ENCODE results near the gene LTBP1. TPM values are rescaled to one million over a fixed set of nuclear protein-coding genes. Genes with fewer than 3 reads are reported as not detected.

Gene LTBP1
- total and polyA plus RNA-seq, 4 donors = 107 to 573 (median 545) TPM

- H3K27ac ChIP-seq (ENCODE audit: low read depth in 1 of 2, low read length in 2 of 2) = peak overlapping the region; percentile 52 to 65
- 38 to 40% methylated on average over 9 of the region's 9 CpGs for WGBS, 2 donors
- H3K9me3 ChIP-seq (ENCODE audit: control insufficient read depth, low read length) = no peaks in the 10 kb centered on the region
- no peak for DNase-seq
- H3K27me3 ChIP-seq (ENCODE audit: control insufficient read depth in 1 of 2, insufficient read depth in 2 of 2, low read length in 1 of 2) = no peaks in the 10 kb centered on the region
- peak; percentile 52 for ATAC-seq (ENCODE audit: low FRiP score)
- H3K4me3 ChIP-seq (ENCODE audit: low read length in 2 of 2) = no peak overlapping the region
- intact Hi-C loops (cut with DNase I) = no loop called here
- H3K4me1 ChIP-seq (ENCODE audit: control insufficient read depth in 1 of 2, insufficient read depth in 2 of 2, low read length in 2 of 2) = peaks cover 6 to 11% of the 10 kb centered on the region in 2 donors
- H3K36me3 ChIP-seq (ENCODE audit: control insufficient read depth in 1 of 2, insufficient read depth in 2 of 2, low read length in 1 of 2) = no peaks in the 10 kb centered on the region
Observed at GRCh38 chr2:33202641-33203522, 256.1 kb downstream of the LTBP1 start.

GRCh38 chr2:33204945-33205344, 258.2 kb downstream of the LTBP1 start:
- Histone ChIP-seq H3K27ac (ENCODE audit: low read depth in 1 of 2, low read length in 2 of 2) (no peak overlapping the region), H3K9me3 (ENCODE audit: control insufficient read depth, low read length) (no peaks in the 10 kb centered on the region), H3K4me3 (ENCODE audit: low read length in 2 of 2) (no peak overlapping the region), H3K4me1 (ENCODE audit: control insufficient read depth in 1 of 2, insufficient read depth in 2 of 2, low read length in 2 of 2) (peaks cover 6 to 15% of the 10 kb centered on the region in 2 donors), H3K36me3 (ENCODE audit: control insufficient read depth in 1 of 2, insufficient read depth in 2 of 2, low read length in 1 of 2) (no peaks in the 10 kb centered on the region), H3K27me3 (ENCODE audit: control insufficient read depth in 1 of 2, insufficient read depth in 2 of 2, low read length in 1 of 2) (no peaks in the 10 kb centered on the region)
- intact Hi-C loops (cut with DNase I) = no loop called here
- no peak for DNase-seq
- 86 to 88% methylated on average over 2 of the region's 2 CpGs for WGBS, 2 donors
- no peak for ATAC-seq (ENCODE audit: low FRiP score)

- no peak for ATAC-seq (ENCODE audit: low FRiP score)
- intact Hi-C loops (cut with DNase I) = no loop called here
- Histone ChIP-seq H3K4me1 (ENCODE audit: control insufficient read depth in 1 of 2, insufficient read depth in 2 of 2, low read length in 2 of 2) (peaks cover 6 to 16% of the 10 kb centered on the region in 2 donors), H3K27me3 (ENCODE audit: control insufficient read depth in 1 of 2, insufficient read depth in 2 of 2, low read length in 1 of 2) (no peaks in the 10 kb centered on the region), H3K36me3 (ENCODE audit: control insufficient read depth in 1 of 2, insufficient read depth in 2 of 2, low read length in 1 of 2) (no peaks in the 10 kb centered on the region), H3K27ac (ENCODE audit: low read depth in 1 of 2, low read length in 2 of 2) (peak overlapping the region in 1 of 2 donors; percentile 37), H3K9me3 (ENCODE audit: control insufficient read depth, low read length) (no peaks in the 10 kb centered on the region), H3K4me3 (ENCODE audit: low read length in 2 of 2) (no peak overlapping the region)
- WGBS, 2 donors = 55 to 62% methylated on average over 1 of the region's 1 CpG
- no peak for DNase-seq
Observed at GRCh38 chr2:33205693-33206434, 259.1 kb downstream of the LTBP1 start.

DNA sequence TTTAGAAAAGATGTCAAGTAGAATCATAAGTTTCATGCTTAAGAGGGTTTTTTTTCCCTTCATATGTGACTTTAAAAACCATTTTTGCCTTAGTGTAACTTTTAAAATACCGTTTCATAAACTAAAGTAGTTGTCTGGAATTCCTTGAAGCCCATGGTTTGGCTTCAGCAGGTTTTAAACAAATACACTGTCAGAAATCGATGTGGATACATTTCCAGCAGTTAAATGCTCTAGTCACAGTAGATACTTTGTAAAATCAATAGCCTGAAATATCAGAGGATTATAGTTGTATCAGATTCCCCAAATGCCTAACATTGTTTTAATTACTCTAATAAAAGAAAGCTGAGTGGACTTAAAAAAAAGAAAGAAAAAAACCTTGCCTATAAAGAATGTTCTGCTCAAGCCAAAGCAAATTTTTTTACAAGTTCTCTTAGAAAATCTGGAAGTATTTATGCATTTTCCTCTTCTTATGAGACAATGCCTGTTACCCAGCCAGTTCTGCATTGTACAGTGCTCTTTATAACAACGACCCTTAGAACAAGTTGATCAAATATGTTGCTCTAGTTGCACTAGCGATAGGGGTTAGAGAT, 260.5 kb downstream of the LTBP1 start:
- H3K27ac ChIP-seq (ENCODE audit: low read depth in 1 of 2, low read length in 2 of 2) = peak overlapping the region in 1 of 2 donors; percentile 73
- peaks cover 6 to 16% of the 10 kb centered on the region in 2 donors for H3K4me1 ChIP-seq (ENCODE audit: control insufficient read depth in 1 of 2, insufficient read depth in 2 of 2, low read length in 2 of 2)
- H3K9me3 ChIP-seq (ENCODE audit: control insufficient read depth, low read length) = no peaks in the 10 kb centered on the region
- no peak overlapping the region for H3K4me3 ChIP-seq (ENCODE audit: low read length in 2 of 2)
- WGBS, 2 donors = 4 to 6% methylated on average over 4 of the region's 4 CpGs
- intact Hi-C loops (cut with DNase I) = no loop called here
- DNase-seq (no peak), ATAC-seq (ENCODE audit: low FRiP score) (no peak)
- H3K27me3 ChIP-seq (ENCODE audit: control insufficient read depth in 1 of 2, insufficient read depth in 2 of 2, low read length in 1 of 2) = no peaks in the 10 kb centered on the region
- no peaks in the 10 kb centered on the region for H3K36me3 ChIP-seq (ENCODE audit: control insufficient read depth in 1 of 2, insufficient read depth in 2 of 2, low read length in 1 of 2)

- Histone ChIP-seq H3K4me3 (ENCODE audit: low read length in 2 of 2) (no peak overlapping the region), H3K4me1 (ENCODE audit: control insufficient read depth in 1 of 2, insufficient read depth in 2 of 2, low read length in 2 of 2) (peaks cover 6 to 11% of the 10 kb centered on the region in 2 donors), H3K27ac (ENCODE audit: low read depth in 1 of 2, low read length in 2 of 2) (peak overlapping the region; percentile 73 to 80), H3K27me3 (ENCODE audit: control insufficient read depth in 1 of 2, insufficient read depth in 2 of 2, low read length in 1 of 2) (no peaks in the 10 kb centered on the region), H3K9me3 (ENCODE audit: control insufficient read depth, low read length) (no peaks in the 10 kb centered on the region), H3K36me3 (ENCODE audit: control insufficient read depth in 1 of 2, insufficient read depth in 2 of 2, low read length in 1 of 2) (no peaks in the 10 kb centered on the region)
- ATAC-seq (ENCODE audit: low FRiP score) = no peak
- no peak for DNase-seq
- intact Hi-C loops (cut with DNase I) = no loop called here
- WGBS, 2 donors = 88 to 93% methylated on average over 3 of the region's 3 CpGs
Observed at GRCh38 chr2:33208400-33208799, 261.6 kb downstream of the LTBP1 start.

- H3K27me3 ChIP-seq (ENCODE audit: control insufficient read depth in 1 of 2, insufficient read depth in 2 of 2, low read length in 1 of 2) = no peaks in the 10 kb centered on the region
- ATAC-seq (ENCODE audit: low FRiP score) (no peak), DNase-seq (no peak)
- no peak overlapping the region for H3K4me3 ChIP-seq (ENCODE audit: low read length in 2 of 2)
- 0 to 5% methylated on average over 1 of the region's 1 CpG for WGBS, 2 donors
- no peaks in the 10 kb centered on the region for H3K36me3 ChIP-seq (ENCODE audit: control insufficient read depth in 1 of 2, insufficient read depth in 2 of 2, low read length in 1 of 2)
- intact Hi-C loops (cut with DNase I) = loop anchor here (2.0 to 10.0 kb wide), 6 partner anchors 63 to 145 kb away; no protein-coding TSS in a partner anchor
- H3K4me1 ChIP-seq (ENCODE audit: control insufficient read depth in 1 of 2, insufficient read depth in 2 of 2, low read length in 2 of 2) = peaks cover 9 to 21% of the 10 kb centered on the region in 2 donors
- H3K9me3 ChIP-seq (ENCODE audit: control insufficient read depth, low read length) = no peaks in the 10 kb centered on the region
- peak overlapping the region; percentile 30 to 86 for H3K27ac ChIP-seq (ENCODE audit: low read depth in 1 of 2, low read length in 2 of 2)
Observed at GRCh38 chr2:33209976-33210375, 263.2 kb downstream of the LTBP1 start.

GRCh38 chr2:33210626-33211025, 263.9 kb downstream of the LTBP1 start:
- intact Hi-C loops (cut with DNase I) = loop anchor here (2.0 to 10.0 kb wide), 6 partner anchors 63 to 146 kb away; no protein-coding TSS in a partner anchor
- DNase-seq (peak; percentile 82 to 84), ATAC-seq (ENCODE audit: low FRiP score) (peak; percentile 78)
- Histone ChIP-seq H3K36me3 (ENCODE audit: control insufficient read depth in 1 of 2, insufficient read depth in 2 of 2, low read length in 1 of 2) (no peaks in the 10 kb centered on the region), H3K27me3 (ENCODE audit: control insufficient read depth in 1 of 2, insufficient read depth in 2 of 2, low read length in 1 of 2) (no peaks in the 10 kb centered on the region), H3K4me3 (ENCODE audit: low read length in 2 of 2) (no peak overlapping the region), H3K9me3 (ENCODE audit: control insufficient read depth, low read length) (no peaks in the 10 kb centered on the region), H3K27ac (ENCODE audit: low read depth in 1 of 2, low read length in 2 of 2) (peak overlapping the region in 1 of 2 donors; percentile 37), H3K4me1 (ENCODE audit: control insufficient read depth in 1 of 2, insufficient read depth in 2 of 2, low read length in 2 of 2) (peaks cover 12 to 21% of the 10 kb centered on the region in 2 donors)
- WGBS, 2 donors = 0 to 4% methylated on average over 3 of the region's 3 CpGs

GRCh38 chr2:33212151-33212550, 265.4 kb downstream of the LTBP1 start:
- H3K4me1 ChIP-seq (ENCODE audit: control insufficient read depth in 1 of 2, insufficient read depth in 2 of 2, low read length in 2 of 2) = peaks cover 15 to 31% of the 10 kb centered on the region in 2 donors
- intact Hi-C loops (cut with DNase I) = loop anchor here (5.0 to 10.0 kb wide), 5 partner anchors 65 to 147 kb away; no protein-coding TSS in a partner anchor
- no peaks in the 10 kb centered on the region for H3K36me3 ChIP-seq (ENCODE audit: control insufficient read depth in 1 of 2, insufficient read depth in 2 of 2, low read length in 1 of 2)
- 14 to 16% methylated on average over 3 of the region's 3 CpGs for WGBS, 2 donors
- DNase-seq (peak in 1 of 2 donors; percentile 60), ATAC-seq (ENCODE audit: low FRiP score) (peak; percentile 78)
- no peaks in the 10 kb centered on the region for H3K9me3 ChIP-seq (ENCODE audit: control insufficient read depth, low read length)
- no peaks in the 10 kb centered on the region for H3K27me3 ChIP-seq (ENCODE audit: control insufficient read depth in 1 of 2, insufficient read depth in 2 of 2, low read length in 1 of 2)
- H3K27ac ChIP-seq (ENCODE audit: low read depth in 1 of 2, low read length in 2 of 2) = peak overlapping the region; percentile 89 to 98
- H3K4me3 ChIP-seq (ENCODE audit: low read length in 2 of 2) = no peak overlapping the region

Data from aorta (tissue), 5 donors.